Stimulated activated CD4-positive, alpha-beta T cell treated with anti-CD3 and anti-CD28 coated beads, Interleukin-2, amount 100 ng/mL, for 24 hours (primary cell): ENCODE measurements around the gene ABCB9.

Experiments
- DNase-seq, 2 donors: peaks; one replicate each; pipeline ENCODE4 v3.0.0-alpha.2; 2020

ABCB9 gene

DNA sequence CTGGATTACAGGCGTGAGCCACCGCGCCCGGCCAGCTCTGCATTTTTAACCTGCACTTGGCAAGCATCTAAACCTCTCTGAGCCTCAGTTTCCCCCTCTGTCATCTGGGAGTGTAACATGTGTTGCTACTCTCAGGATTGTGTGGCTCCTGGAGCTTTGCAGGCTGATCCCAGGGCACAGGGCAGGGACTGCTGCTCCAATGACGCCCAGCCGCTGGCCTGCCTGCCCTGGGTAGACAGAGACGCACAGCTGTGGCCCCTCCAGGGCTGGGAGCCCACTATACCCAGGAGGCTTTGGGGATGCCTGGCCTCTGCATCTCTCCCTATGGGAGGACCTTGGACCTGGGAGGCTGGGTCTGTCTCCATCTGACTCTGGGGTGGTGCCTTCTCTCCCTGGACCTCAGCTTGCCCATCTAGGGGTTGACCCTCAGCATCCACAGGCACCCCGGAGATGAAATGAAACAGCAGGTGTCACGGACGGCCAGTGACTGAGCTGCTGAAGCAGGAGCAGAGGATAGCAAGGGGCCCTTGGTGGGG lies 27.9 kb upstream of the ABCB9 start:
- DNase-seq, result no peak

DNA sequence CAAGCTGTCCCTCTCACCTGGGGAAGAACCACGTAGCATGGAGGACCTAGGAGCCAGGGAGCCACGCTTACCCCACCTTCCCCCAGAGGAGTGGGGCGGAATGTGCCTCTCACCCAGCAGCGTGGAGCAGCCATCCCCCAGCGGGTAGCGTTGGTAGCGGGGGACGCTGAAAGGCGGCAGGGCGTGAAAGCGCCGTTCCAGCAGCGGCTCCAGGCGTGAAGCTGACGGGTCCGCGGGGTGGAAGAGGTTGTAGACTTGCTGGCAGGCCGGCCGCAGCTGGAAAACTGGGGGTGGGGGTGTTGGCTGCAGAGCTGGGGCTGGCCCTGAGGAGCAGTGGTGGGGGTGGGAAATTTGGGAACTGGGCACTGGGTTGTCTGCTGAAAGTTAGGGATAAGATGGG lies 26.1 kb upstream of the ABCB9 start:
- DNase-seq, result no peak

DNA sequence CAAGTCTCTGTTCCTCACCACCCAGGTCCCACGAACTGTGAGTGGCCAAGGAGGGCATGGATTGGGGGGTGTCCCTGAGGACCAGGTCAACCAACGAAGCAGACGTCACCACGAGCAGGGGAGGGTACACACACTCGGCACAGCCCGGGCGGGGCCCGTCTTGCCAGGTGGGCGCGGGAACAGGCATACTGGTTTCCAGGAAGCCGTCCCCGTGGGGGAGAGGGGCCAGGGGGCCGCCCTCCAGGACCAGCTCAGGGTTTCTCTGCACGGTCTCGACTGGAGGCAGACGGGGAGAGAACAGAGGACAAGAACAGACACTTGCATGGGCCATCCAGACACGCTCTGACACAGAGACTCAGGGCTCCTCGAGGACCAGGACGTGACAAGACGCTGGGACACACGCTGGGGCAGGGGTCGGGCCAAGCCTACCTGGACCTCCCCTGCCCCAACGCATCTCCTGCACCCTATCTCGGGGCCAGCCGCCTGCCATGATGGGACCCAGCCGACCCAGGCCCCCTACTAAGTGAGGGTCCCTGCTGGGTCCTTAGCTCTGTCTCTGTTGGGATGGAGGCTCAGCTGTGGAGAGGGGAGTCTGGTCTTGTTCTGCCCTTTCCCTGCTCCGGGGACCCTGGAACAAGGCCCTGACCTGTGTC lies 25.5 kb upstream of the ABCB9 start:
- DNase-seq, result no peak

DNA sequence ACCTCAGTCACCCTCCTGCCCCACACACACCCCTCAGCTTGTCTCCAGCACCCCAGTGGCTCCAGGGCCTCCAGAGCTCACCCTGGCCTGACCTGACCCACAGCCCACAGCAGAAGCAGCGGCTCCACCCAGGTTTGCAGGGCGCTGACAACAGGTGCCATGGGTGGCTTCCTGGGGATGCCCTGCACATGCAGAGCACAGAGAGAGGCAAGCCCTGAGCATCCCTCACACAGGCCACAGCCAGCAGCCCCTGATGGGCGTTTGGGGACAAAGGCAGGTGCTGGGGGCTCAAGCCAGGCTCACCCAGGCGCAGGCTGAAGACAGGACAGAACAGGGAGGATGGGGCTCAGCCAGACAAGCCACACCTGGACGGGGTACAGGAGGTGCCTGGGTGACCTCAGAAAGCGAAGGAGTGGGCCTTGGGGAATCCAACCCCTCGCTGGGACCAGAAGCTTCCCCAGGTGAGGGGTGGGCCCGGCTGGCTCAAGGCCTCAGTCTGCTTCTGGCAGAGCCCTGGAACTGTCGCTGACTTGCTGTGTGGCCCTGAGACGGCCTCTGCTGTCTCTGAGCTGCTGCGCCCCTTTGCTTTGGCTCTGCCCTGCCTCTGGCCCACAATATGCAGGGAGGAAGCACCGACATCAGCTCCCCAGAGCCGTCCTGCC lies 24.8 kb upstream of the ABCB9 start:
- DNase-seq, result no peak

DNA sequence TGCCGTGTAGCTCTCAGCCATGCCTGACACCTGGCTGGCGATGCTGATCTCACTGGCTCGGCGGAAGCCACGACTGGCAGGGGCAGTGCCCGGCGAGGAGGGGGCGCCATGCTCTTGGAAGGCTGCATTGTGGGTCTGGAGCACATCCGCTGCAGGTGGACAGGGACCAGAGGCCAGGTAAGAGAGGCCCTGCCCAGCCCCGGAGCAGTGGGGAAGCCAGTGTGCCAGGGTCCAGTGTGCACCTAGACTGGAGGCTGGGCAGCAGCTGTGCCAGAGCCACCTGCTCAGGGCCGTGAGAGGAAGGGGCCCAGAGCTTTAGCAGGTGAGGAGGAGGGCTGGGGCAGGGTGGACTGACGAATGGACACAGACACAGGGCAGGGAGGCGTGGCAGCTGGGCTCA lies 24.3 kb upstream of the ABCB9 start:
- no peak for DNase-seq

DNA sequence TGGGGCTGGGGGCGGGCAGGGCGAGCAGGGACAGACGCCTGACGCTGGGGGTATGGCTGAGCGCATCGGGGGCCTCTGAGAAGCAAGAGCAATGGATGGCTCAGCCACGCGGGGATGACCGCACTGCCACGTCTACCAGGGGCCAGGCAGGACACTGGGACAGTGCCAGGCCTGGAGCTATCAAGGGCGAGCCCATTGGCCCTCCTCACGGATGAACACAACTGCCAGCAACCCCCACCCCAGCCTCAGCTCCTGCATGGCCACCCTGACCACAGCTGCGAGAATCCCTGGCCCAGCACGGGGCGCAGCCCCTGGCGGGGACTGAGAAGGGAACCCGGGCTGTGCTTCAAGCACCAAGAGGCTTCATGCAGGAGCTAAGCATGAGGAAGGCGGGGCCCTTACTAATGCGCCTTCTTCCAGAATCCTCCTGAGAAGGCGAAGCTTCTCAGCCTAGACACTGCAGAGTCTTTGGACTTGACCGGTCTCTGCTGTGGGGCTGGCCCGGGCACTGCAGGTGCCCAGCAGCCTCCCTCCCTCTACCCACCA lies 23.7 kb upstream of the ABCB9 start:
- no peak for DNase-seq

DNA sequence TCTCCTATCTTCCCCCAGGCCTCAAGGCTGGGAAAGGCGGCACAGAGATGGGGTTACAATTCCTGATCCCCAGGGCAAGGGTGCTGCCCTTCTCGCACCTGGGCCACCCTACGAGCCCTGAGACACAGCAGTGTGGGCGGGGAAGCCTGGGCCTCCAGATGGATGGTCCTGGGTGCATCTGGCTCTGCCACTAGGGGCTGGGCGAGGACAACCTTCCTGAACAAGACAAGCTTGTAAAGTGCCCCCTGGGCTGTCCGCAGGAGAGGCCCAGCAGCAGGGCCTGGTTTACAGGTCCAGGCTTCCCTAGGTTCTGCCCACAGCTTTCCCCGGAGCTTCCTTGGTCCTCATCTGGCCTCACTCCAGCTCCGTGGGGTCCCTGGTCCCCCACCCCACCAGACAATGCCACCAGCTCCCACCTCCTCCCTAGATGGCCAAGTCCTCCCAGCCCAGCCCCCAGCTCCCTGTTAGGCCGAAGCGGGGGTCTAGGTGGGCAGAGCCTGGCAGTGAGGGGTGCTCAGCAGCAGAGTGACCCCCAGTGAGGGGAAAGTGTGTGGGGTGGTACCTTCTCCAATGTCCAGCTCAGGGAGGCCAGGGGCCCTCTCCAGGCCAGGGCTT lies 23.1 kb upstream of the ABCB9 start:
- DNase-seq, result no peak

DNA sequence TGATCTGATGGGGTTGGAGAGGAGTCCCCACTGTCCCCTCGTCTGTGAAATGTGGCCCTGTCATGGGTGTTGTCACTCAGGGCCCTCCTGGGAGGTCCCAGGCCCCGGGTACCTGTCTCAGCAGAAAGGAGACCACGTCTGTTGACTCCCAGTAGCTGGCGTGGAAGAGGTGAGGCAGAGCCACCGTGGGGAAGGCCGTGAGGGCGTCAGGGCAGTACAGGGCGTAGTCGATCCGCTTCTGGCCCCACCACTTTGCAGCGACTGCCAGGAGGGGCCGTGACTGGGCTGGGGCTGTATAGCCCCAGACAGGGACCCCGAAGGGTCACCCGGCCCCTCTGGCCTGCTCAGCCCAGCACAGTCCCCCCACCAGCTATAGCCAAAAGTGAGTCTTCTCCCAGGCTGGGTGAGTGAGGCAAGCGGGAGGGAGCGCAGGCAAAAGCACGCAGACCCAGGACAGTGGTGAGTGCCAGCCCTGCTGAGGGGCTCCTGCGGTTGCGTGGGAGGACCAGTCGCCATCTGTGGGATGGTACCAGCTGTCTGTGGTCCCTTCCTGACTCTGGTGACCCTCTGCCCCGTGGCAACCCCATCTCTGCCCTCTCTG lies 22.4 kb upstream of the ABCB9 start:
- DNase-seq, result no peak

DNA sequence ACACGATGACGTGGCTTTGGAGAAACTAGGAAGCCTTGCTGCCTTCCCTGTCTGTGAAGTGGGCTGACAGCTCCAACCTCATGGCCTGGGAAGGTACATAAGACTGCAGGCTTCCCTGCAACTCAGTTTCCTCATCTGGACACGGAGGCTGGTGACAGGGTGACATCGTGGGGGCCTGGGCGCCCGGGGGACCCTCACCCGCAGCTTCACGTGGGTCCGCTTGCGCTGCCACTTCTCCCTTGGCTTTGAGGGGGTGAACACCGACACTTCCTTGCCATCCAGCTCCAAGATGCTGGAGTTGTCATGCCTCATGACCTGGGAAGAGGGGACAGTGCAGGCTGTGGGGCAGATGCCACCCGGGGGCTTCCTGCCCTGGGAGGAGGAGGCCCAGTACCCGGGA lies 21.8 kb upstream of the ABCB9 start:
- DNase-seq, result no peak

DNA sequence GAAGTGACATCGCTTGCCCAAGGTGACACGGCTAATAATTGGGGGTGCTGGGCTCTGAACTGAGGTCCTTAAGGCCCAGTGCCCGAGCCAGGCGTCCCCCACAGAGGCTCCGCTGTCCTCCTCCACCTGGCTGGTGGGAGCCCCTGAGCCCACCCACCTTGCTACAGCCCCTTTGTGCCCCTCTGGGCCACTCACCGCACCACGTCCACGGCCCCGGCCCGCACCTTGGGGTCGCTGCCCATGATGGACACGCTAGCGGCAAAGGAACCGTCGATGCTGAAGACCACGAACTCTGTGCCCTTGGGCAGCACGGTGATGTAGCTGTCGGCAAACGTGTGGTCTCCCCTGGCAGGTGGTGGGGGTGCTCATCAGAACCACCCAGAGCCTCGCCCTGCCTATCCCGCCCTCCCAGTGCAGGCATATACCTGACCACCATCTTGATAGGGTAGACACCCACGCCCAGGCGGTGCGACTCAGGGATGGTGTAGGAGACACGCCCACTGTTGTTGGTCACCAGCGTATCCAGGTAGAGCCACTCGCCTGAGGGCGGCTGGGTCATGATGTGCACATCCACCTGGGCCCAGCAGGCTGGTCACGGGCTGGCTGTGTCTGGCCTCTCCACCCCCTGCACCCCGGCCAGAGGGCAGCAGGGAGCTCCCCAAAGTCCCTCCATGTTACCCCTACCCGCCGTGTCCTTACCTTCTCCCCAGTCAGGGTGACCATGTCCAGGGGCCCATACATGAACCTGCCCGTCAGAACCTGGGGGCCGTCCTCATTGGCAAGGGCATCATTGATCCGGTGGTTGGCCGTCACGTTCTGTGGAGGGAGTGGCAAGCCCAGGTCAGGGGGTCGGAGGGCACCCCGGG lies 21.1 kb upstream of the ABCB9 start:
- no peak for DNase-seq

DNA sequence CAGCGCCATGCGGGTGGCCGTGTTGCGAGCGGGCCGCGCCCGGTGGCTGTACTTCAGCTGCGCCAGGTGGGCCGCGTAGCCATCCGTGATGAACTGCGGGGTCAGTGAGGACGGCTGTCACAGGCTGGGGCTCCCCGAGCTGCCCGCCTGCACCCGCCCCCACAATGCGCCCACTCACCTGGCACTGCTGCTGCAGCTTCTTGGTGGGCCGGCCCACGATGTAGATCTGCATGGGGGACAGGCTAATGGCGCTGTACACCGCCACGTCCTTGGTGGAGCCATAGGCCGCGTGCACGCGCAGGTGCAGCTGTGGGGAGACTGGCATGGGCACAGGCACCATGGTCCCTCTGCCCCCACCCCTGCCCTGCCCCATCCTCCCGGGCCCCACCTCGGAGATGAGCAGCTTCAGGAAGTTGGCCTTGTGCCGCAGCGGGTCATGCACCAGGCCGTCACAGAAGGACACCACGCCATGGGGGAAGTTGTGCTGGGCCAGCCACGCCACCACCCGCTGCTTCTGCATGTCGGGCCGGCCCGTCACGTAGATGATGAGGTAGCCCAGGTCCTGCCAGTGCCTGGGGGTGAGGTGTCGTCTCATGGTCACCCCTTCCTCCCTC lies 20.1 kb upstream of the ABCB9 start:
- DNase-seq, result no peak

DNA sequence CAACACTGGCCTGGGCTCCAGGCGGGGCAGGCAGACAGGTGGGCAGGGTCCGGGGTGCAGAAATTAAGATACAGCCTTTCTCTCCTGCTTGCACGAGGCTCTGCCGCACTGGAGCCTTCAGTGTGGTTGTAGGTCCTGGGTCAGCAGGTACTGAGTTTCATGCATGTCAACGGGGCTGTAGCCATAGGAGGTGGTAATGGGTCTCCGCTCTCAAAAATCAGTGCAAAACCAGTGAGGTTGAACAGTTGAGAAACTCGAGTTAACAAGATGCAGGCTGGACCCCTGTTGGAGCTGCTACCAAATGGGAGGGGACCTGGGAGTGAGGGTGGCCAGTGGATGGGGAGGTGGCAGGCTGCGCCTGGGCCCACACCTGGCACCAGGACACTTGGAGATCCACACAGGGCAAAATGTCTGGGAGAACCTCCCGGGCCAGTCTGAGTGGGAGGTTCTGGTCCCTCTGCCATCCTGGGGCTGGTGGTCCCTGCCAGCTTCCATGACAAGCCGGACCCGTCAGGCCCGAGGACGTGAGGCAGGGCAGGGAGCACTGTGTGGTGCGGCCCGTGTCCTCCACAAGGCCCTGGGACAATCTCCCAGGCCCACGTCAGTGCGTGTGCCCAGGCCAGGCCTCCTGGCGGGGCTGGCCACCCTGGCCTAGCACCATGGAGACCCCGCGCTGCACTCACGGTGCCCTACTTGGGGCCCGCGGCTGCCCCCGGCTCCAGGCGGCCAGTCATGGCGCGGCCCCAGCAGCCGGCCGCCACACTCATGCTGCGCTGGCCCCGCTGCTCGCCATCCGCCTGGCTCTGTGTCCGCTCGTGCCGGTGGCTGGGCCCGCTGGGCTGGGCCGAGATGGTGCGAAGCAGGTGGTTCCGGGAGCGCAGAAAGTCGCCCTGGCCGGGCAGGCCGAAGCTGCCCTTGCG lies 19.3 kb upstream of the ABCB9 start:
- DNase-seq, result no peak

DNA sequence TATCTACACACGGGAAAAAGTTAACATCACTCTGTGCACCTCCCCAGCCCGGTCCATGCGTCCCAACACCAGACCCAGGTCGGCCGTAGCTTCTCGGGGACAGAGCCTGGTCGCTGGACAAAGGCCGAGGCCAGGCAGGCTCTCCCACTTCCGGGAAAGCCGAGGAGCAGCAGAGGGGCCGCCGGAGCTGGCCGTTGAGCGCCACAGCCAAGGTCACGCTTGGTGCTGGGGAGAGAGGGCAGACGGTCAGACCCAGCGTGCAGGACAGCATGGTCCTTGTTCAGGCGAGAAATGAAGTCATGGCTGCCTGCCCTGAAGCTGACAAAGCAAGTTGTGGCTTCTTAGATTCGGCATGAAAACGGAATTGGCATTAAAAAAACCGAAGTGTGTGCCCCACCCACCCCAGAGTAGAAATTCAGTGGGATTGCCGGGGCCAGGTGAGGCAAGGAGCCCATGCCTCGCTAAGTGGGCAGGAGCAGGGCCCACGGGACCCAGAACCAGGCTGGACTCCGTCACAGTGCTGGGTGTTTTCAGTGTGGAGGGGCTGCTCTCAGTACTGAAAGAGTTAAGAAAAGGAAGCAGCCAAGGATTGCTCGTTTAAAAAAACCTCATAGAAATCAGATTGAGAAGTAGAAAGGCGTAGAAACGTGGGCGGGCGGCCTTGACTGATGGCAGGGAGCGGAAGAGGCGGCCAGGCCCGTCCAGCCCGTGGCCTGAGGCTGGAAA lies 18.5 kb upstream of the ABCB9 start:
- DNase-seq, result no peak

DNA sequence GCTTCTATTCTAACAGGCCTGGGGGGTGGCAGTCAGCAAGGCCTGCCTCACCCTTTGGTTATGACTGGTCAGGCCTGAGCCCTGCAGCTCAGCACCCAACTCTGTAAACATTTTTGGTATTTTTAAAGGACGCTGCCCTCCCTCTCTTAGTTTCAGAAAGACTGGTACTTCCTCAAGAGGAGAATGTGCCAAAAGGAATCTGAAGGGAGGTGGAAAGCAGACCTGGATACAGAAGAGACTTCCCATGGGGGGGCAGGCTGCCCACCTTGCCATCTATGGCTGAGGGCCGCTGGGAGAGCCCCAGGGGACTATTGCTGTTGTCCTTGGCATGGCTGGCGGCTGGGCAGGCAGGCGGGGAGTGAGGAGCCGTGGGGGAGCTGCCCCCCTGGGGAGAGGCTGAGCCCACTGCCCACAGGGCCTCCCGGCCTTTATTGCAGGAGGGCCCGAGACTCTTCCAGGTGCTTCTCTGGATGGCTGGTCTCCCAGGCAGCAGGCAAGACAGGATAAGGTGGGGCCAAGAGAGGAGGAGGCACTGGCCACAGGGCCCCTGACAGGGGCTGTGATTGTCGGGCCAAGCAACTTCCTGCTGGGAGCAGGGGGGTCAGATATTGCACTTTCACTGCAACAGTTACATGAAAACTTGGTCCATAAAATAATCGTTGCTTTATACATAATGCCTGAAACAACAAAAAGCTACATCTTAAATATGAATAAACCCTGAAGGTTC lies 17.7 kb upstream of the ABCB9 start:
- no peak for DNase-seq

DNA sequence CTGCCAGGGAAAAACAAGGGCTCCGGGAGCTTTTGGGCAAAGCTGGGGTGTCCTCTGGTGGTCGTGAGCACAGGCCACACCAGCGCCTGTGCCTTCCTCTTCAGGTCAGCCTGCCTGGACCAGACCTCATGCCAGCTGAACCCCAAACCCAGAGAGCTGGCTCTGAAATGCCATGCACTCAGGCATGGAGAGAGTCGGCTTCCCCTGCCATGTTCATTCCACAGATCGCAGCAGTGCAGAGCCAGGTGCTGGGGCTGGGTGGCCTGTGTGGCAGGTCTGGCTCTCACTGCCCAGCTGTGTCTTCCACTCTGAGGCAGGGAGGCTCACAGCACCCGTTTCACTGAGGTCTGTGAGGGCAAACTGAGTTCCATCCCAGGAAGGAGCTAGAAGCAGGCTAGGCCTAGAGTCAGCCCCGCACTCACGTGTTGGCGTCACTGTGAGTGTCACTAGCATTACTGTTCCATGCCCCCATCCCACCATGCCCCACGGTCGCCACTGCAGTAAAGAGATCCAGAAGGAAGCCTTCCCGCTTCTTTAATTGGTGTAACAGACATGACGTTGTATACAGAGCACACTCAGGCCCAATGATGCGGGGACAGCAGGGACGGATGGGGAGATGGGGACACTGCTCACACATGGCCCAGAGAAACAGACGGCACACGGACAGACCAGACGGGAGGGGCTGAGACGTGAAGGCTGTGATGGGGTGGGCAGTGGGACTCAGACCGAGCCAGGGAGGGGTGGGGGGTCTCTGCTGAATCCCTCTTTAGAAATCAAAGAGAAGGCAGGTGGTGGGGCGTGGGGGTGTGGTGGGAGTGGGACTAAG lies 16.9 kb upstream of the ABCB9 start:
- DNase-seq, result no peak

DNA sequence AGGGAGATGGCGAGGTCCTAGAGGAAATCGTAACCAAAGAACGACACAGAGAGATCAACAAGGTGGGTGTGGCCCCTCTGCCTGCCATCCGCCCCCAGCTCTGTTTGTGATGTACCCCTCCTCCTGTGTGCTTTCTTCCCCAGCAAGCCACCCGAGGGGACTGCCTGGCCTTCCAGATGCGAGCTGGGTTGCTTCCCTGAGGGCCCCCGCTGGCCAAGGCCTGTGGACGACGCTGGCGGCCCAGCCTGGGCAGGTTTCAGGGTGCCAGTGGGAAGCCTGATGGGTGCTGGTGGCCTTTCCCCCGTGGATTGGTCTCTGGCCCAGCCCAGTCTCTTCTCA lies 16.2 kb upstream of the ABCB9 start:
- no peak for DNase-seq

DNA sequence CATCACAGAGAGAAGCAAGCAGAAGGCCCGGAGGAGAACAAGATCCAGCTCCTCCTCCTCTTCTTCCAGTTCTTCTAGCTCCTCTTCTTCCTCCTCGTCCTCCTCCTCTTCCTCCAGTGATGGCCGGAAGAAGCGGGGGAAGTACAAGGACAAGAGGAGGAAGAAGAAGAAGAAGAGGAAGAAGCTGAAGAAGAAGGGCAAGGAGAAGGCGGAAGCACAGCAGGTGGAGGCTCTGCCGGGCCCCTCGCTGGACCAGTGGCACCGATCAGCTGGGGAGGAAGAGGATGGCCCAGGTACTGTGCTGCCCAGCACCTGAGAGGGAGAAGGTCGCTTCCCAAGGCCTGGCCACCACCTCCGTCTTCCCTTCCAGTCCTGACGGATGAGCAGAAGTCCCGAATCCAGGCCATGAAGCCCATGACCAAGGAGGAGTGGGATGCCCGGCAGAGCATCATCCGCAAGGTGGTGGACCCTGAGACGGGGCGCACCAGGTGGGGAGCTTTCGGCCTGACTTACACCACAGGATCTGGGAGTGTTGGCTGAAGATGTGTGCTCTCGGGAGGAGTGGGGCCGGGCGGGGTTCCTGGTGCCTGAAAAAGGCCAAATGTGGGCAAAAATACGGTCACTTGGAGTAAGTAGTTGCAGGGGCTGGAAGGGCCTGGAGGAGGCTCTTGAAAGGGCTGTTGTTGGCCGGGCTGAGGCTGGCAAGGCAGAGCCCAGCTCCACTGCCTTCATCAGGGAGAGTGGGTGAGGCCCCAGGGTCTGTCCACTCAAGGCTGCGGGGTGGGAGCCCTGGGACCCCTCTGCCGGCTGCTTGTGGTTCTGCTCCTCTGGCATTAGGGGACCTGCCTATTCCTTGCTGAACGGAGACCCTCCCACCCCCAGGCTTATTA lies 15.6 kb upstream of the ABCB9 start:
- DNase-seq, result no peak

DNA sequence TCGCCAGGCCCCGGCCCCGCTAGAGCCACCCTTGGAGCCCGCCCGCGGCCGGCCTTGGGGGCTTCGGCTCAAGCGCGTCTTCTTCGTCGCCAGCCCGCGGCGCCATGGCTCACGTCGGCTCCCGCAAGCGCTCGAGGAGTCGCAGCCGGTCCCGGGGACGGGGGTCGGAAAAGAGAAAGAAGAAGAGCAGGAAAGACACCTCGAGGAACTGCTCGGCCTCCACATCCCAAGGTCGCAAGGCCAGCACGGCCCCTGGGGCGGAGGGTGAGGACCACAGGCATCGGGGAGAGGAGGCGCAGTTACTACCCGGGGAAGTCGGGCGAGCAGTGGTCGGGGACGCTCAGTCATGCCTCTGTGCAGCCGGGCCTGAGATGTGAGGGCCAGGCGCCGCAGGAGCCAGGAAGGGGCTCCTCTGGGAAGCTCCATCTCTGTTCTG lies 14.8 kb upstream of the ABCB9 start:
- DNase-seq, result no peak
